ENCODE measurements around the gene GCSH. TPM values are rescaled to one million over a fixed set of nuclear protein-coding genes. Genes with fewer than 3 reads are reported as not detected.

GCSH gene
- total RNA-seq, 4 donors from 2014 or later: 48.8 to 82.1 (median 60.7) TPM

DNA sequence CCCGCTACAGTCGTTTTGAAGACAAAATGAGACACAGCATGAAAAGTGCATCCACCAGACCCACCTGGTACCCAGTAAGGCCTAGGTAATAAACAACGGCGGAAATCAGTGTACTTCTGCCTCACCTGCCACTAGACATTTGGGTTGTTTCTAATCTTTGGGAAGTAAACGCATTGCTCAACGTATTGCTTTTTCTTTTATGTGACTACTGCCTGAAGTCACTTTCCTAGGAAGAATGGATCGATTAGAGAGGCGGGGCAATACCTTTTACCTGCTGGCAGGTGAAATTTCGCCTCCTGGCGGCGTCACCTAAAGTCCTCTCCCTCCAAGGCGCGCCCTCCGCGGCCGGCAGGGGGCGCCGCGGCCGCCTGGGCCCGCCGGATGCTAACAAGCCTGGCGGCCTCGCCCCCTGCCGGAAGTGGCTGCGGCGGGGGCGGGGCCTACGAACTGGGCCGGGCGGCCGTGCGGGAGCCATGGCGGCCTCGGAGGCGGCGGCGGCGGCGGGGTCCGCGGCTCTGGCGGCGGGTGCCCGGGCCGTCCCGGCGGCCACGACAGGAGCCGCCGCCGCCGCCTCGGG lies 60.7 kb downstream of the GCSH start, which contains the start of gene ATMIN:
Gene ATMIN, plus strand, starts transcription at position 445 of the 577 bp plus-strand sequence. Its CDS starts 29 bp downstream, at position 474.
- Histone ChIP-seq H3K27me3 (no peaks in the 10 kb centered on the region), H3K27ac (peak within 1 kb of the TSS in 2 of 3 donors; percentile 28 to 51), H3K9me3 (no peaks in the 10 kb centered on the region), H3K36me3 (no peaks in the 10 kb centered on the region), H3K4me3 (replicated peaks in 1 of 3) (peak within 1 kb of the TSS; percentile 38 to 64 (median 59)), H3K4me1 (peaks cover 24 to 31% of the 10 kb centered on the region in 2 donors)
- peak; percentile 23 to 90 for TF ChIP-seq POLR2A (IDR thresholded peaks at IDR 0.05)
- TF ChIP-seq CTCF (IDR thresholded peaks at IDR 0.05): peak; percentile 86 to 99 (median 94)
- intact Hi-C loops (cut with DNase I): loop anchor here (10.0 kb wide), 1 partner anchor 149 kb away; no protein-coding TSS in a partner anchor
- 20 to 35% methylated on average over 8 to 11 of the region's 54 CpGs for WGBS, 2 donors
- peak; percentile 86 to 89 for DNase-seq

Small RNA genes lying within 50 kb of the gene (small RNA-seq; reads per million reads assigned to genes)
- not detected for gene AC092718.3
- gene RNU6-1191P: not detected

Other genes starting within 250 kb of the GCSH start
- 10 to 100 TPM; 36.8 to 89.1 (median 59.7) TPM for gene CMC2, start 89.5 kb downstream of the GCSH start, total RNA-seq
- gene CENPN, start 89.2 kb downstream of the GCSH start, total RNA-seq: 10 to 100 TPM in 1 of 4 donors, 1 to 10 TPM in 3; 5.8 to 14.4 (median 6.7) TPM
- gene ATMIN, start 60.6 kb downstream of the GCSH start, total RNA-seq: 10 to 100 TPM; 49.2 to 57.6 (median 53.3) TPM
- gene C16orf46, start 19.2 kb downstream of the GCSH start, total RNA-seq: 10 to 100 TPM in 2 of 4 donors, 1 to 10 TPM in 2; 3.1 to 14.2 (median 9.7) TPM
- gene BCO1, start 142.3 kb upstream of the GCSH start, total RNA-seq: under 1 TPM in 1 of 4 donors, not detected in 3; 0.22 TPM
- gene GAN, start 218.6 kb upstream of the GCSH start, total RNA-seq: 10 to 100 TPM in 1 of 4 donors, 1 to 10 TPM in 3; 8.7 to 12.8 (median 9.5) TPM